Activated T-helper 1 cell treated with anti-CD3 and anti-CD28 coated beads, Interleukin-12 subunit alpha, Interleukin-12 subunit beta, Interleukin-2, Interleukin-4 antibody, amounts not matched to agents 30 ng/mL and 10 ng/mL and 1 ng/mL, durations not matched to agents 14 hours and 24 hours and 36 hours (primary cell): Measurements from ENCODE around the gene CARD10. TPM values are rescaled to one million over a fixed set of nuclear protein-coding genes. Genes with fewer than 3 reads are reported as not detected.
"Not testable (repeated sequence)": the region's sequence is repeated elsewhere in the genome, so short reads cannot be mapped to it uniquely, and the experiment has no call there.

Source experiments
- DNase-seq: peaks from one replicate; pipeline ENCODE4 v3.0.0; 2021; ENCODE audit warnings: low spot score
- H3K27ac Mint-ChIP-seq: one replicate; pipeline ENCODE4 v1.8.0; 2021; ENCODE audit warnings: mild to moderate bottlenecking, mixed read lengths
- H3K27me3 Mint-ChIP-seq: one replicate; pipeline ENCODE4 v1.8.0; 2022; ENCODE audit warnings: mild to moderate bottlenecking, moderate library complexity, mixed read lengths; ENCODE audit not compliant: insufficient read depth
- H3K36me3 Mint-ChIP-seq: one replicate; pipeline ENCODE4 v1.8.0; 2021; ENCODE audit warnings: low read depth, mixed read lengths
- H3K4me1 Mint-ChIP-seq: one replicate; pipeline ENCODE4 v1.8.0; 2021; ENCODE audit warnings: low read depth, mixed read lengths
- H3K4me3 Mint-ChIP-seq: one replicate; pipeline ENCODE4 v1.8.0; 2021; ENCODE audit warnings: mild to moderate bottlenecking, moderate library complexity, mixed read lengths
- H3K9me3 Mint-ChIP-seq: one replicate; pipeline ENCODE4 v1.8.0; 2021; ENCODE audit warnings: mixed read lengths
- intact Hi-C: fragments of 100-400 bp; cut with micrococcal nuclease; formaldehyde crosslinking; loops from one replicate; pipeline ENCODE4 v1.15.1; 2024
- total RNA-seq: library from RNA; stranded (reverse); gene quantifications from 2 replicates; pipeline ENCODE4 v1.2.3, GENCODE V29; 2022

The CARD10 gene
- total RNA-seq, 1 donor from 2014 or later, result not detected

DNA sequence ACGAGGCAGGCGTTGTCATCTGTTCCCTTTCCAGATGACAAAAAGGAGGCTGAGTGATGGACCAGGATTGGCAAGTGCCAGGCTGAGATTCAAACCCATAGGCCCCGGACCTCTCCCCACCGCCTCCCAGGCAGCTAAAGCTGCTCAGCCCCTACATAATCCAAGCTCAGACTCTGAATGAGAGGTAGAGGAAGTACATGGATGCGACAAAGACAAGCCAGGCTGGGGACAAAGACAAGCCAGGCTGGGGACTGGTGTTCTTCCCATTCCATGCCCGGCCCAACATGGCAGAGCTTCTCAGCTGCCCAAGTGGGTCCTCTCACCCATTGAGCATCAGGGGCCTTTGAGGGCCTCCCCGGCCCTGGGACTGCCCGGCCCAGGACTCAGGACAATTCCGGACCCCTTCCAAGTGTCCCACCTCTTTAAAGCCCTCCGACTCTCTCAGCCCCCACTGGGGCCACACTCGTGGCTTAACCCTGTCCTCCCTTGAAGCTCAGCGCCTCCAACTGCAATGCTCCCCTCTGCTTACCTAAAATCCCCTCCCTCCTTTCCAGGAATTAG, 37.8 kb downstream of the CARD10 start:
- Mint-ChIP-seq H3K27me3 (no peaks in the 10 kb centered on the region), H3K27ac (peak overlapping the region; percentile 55), H3K4me1 (peaks cover 31% of the 10 kb centered on the region), H3K36me3 (peaks cover 30% of the 10 kb centered on the region), H3K9me3 (no peaks in the 10 kb centered on the region), H3K4me3 (no peak overlapping the region)
- DNase-seq, result no peak
- intact Hi-C loops, result no loop called here

- intact Hi-C loops, result no loop called here
- no peak for DNase-seq
- Mint-ChIP-seq H3K27me3 (no peaks in the 10 kb centered on the region), H3K9me3 (no peaks in the 10 kb centered on the region), H3K4me3 (peak overlapping the region; percentile 15), H3K4me1 (peaks cover 28% of the 10 kb centered on the region), H3K27ac (peak overlapping the region; percentile 57), H3K36me3 (peaks cover 33% of the 10 kb centered on the region)
Observed at GRCh38 chr22:37480387-37481346, 38.5 kb downstream of the CARD10 start.

- Mint-ChIP-seq H3K27me3 (no peaks in the 10 kb centered on the region), H3K36me3 (peaks cover 36% of the 10 kb centered on the region), H3K4me1 (peaks cover 34% of the 10 kb centered on the region), H3K4me3 (no peak overlapping the region), H3K9me3 (no peaks in the 10 kb centered on the region), H3K27ac (no peak overlapping the region)
- intact Hi-C loops, result no loop called here
- no peak for DNase-seq
Observed at GRCh38 chr22:37479196-37479595, 40.0 kb downstream of the CARD10 start.

GRCh38 chr22:37476389-37477329, 42.6 kb downstream of the CARD10 start:
- H3K36me3 Mint-ChIP-seq, result peaks cover 27% of the 10 kb centered on the region
- intact Hi-C loops, result no loop called here
- H3K4me1 Mint-ChIP-seq, result peaks cover 12% of the 10 kb centered on the region
- H3K27me3 Mint-ChIP-seq, result no peaks in the 10 kb centered on the region
- no peak overlapping the region for H3K4me3 Mint-ChIP-seq
- no peak overlapping the region for H3K27ac Mint-ChIP-seq
- no peaks in the 10 kb centered on the region for H3K9me3 Mint-ChIP-seq
- DNase-seq, result no peak

- Mint-ChIP-seq H3K9me3 (no peaks in the 10 kb centered on the region), H3K27me3 (no peaks in the 10 kb centered on the region), H3K4me3 (no peak overlapping the region), H3K27ac (peak overlapping the region; percentile 29), H3K36me3 (peaks cover 31% of the 10 kb centered on the region), H3K4me1 (peaks cover 5% of the 10 kb centered on the region)
- no peak for DNase-seq
- intact Hi-C loops, result no loop called here
Observed at GRCh38 chr22:37474447-37475090, 44.6 kb downstream of the CARD10 start.

- no peak for DNase-seq
- no peaks in the 10 kb centered on the region for H3K27me3 Mint-ChIP-seq
- peaks cover 31% of the 10 kb centered on the region for H3K36me3 Mint-ChIP-seq
- no peak overlapping the region for H3K4me3 Mint-ChIP-seq
- H3K9me3 Mint-ChIP-seq, result no peaks in the 10 kb centered on the region
- intact Hi-C loops, result no loop called here
- peaks cover 5% of the 10 kb centered on the region for H3K4me1 Mint-ChIP-seq
- H3K27ac Mint-ChIP-seq, result no peak overlapping the region
Observed at GRCh38 chr22:37473437-37473946, 45.7 kb downstream of the CARD10 start.

DNA sequence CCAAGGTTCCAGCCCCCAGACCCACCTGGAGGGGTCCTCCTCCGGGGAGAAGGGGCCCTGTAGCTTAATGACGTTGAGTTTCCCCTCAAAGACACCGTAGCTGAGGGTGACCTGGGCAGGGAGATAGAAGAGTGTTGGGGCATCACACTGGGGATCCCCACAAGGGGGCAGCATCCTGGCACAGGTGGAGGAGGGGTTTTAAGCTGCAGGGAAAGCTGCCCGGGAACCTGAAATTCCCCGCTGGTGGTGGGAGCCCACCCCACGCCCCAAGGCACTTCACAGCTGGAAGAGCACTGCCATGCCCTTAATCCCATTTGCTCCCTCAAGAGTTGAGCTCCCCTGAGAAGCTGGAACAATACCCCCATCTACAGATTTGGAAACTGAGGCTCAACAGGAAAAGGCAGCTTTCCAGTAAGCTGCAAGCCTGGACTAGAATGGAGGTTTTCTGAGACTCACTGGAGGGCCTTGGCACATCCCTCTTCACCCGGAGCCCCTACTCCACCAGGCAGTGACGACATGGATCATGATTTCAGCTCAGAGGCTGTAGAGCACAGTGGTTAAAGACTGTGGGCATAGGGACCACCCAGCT, 46.7 kb downstream of the CARD10 start:
- DNase-seq, result no peak
- H3K4me1 Mint-ChIP-seq, result peaks cover 5% of the 10 kb centered on the region
- intact Hi-C loops, result no loop called here
- H3K9me3 Mint-ChIP-seq, result no peaks in the 10 kb centered on the region
- H3K4me3 Mint-ChIP-seq, result no peak overlapping the region
- H3K36me3 Mint-ChIP-seq, result peaks cover 31% of the 10 kb centered on the region
- H3K27ac Mint-ChIP-seq, result no peak overlapping the region
- no peaks in the 10 kb centered on the region for H3K27me3 Mint-ChIP-seq

- peak overlapping the region; percentile 40 for H3K27ac Mint-ChIP-seq
- no peak overlapping the region for H3K4me3 Mint-ChIP-seq
- H3K9me3 Mint-ChIP-seq, result no peaks in the 10 kb centered on the region
- H3K27me3 Mint-ChIP-seq, result no peaks in the 10 kb centered on the region
- peaks cover 35% of the 10 kb centered on the region for H3K36me3 Mint-ChIP-seq
- intact Hi-C loops, result no loop called here
- no peak for DNase-seq
- peaks cover 5% of the 10 kb centered on the region for H3K4me1 Mint-ChIP-seq
Observed at GRCh38 chr22:37471727-37472417, 47.3 kb downstream of the CARD10 start.

- no peak for DNase-seq
- H3K27ac Mint-ChIP-seq, result no peak overlapping the region
- peaks cover 42% of the 10 kb centered on the region for H3K36me3 Mint-ChIP-seq
- no peaks in the 10 kb centered on the region for H3K27me3 Mint-ChIP-seq
- peaks cover 5% of the 10 kb centered on the region for H3K4me1 Mint-ChIP-seq
- intact Hi-C loops, result no loop called here
- H3K9me3 Mint-ChIP-seq, result no peaks in the 10 kb centered on the region
- H3K4me3 Mint-ChIP-seq, result no peak overlapping the region
Observed at GRCh38 chr22:37470087-37470445, 49.1 kb downstream of the CARD10 start.

DNA sequence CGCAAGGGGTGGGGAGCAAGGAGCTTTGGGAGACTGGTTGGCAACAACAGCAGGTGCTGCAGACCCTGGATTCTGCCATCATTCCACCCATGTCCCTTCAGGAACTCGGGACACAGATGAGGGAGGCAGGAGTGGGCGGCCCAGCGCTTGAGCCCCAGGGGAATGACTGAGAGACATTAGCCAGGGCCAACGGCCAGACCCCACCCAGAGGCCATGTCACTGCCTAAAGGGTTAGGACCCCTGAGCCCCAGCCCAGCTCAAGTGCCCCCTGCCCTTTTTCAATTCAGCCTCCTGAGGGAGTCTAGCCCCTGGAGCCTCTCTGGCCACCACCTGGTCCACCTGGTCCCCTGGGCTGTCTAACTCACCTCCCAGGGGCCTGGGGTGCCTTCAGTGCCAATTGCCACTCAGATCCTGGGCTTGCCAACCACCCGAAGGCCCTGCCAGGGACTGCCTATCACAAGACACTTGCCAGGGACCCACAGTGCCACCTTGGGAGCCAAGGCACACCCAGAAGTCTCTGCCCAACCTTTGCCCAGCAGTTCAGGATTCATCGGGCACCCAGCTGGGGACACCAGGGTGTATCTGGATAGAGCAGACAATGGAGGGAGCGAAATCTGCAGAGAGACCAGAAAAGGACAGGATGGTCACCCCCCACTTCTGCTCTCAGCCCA, 49.7 kb downstream of the CARD10 start:
- no peak overlapping the region for H3K27ac Mint-ChIP-seq
- no peak for DNase-seq
- no peak overlapping the region for H3K4me3 Mint-ChIP-seq
- intact Hi-C loops, result no loop called here
- H3K4me1 Mint-ChIP-seq, result peaks cover 5% of the 10 kb centered on the region
- no peaks in the 10 kb centered on the region for H3K27me3 Mint-ChIP-seq
- H3K36me3 Mint-ChIP-seq, result peaks cover 39% of the 10 kb centered on the region
- no peaks in the 10 kb centered on the region for H3K9me3 Mint-ChIP-seq

GRCh38 chr22:37468201-37468695, 51.0 kb downstream of the CARD10 start:
- H3K27ac Mint-ChIP-seq, DNase-seq, H3K9me3 Mint-ChIP-seq, intact Hi-C loops, H3K4me1 Mint-ChIP-seq, H3K4me3 Mint-ChIP-seq, H3K27me3 Mint-ChIP-seq: not testable (repeated sequence)
- peaks cover 38% of the 10 kb centered on the region for H3K36me3 Mint-ChIP-seq
